Measurements from ENCODE around the gene TLE2. TPM values are rescaled to one million over a fixed set of nuclear protein-coding genes. Genes with fewer than 3 reads are reported as not detected.

Gene TLE2
- total and polyA plus RNA-seq, 2 of the 4 experiments (the other 2 are of a cell fraction) = under 0.01 to 0.41 TPM

DNA sequence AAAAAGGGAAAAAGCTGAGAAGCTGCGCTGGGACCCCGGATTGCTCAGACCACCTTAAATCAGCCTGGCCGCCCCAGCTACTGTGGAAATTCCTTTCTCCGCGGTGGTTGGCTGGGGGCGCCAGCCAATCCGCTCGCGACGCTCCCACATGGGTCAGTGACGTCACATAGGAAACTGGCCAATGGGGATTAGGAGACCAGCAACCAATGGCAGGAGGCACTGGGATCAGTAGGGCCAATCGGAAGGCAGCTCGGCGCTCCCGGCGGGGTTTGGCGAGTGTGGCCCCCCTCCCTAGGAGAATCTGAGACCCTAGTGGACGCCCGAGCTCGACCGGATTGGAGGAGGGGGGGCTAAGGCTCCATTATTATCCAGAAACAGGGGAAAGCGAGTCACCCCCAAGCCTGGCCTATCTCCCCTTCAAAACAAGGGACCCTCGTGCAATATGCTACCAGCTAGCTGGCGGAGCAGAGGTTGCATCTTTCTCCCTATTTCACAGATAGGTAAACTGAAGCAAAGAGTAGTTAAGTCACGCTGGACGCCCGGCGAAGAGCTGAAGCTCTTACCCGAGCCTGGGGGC lies 6.5 kb upstream of the TLE2 start:
- peak; percentile 30; the same call in 1 of the 2 replicates for TF ChIP-seq POLR2A (IDR thresholded peaks at IDR 0.05; ENCODE audit: low read depth, low read length)
- peak; percentile 78; the same call in 1 of the 2 replicates for TF ChIP-seq FOS (IDR thresholded peaks at IDR 0.05; ENCODE audit: low read depth, low read length)
- peak; percentile 56; the same call in 1 of the 2 replicates for TF ChIP-seq MAZ (IDR thresholded peaks at IDR 0.05; ENCODE audit: borderline replicate concordance, low read depth, low read length)
- no peak for TF ChIP-seq MXI1 (IDR thresholded peaks at IDR 0.05; ENCODE audit: borderline replicate concordance, low read depth, low read length)
- TF ChIP-seq, protein P1, sequence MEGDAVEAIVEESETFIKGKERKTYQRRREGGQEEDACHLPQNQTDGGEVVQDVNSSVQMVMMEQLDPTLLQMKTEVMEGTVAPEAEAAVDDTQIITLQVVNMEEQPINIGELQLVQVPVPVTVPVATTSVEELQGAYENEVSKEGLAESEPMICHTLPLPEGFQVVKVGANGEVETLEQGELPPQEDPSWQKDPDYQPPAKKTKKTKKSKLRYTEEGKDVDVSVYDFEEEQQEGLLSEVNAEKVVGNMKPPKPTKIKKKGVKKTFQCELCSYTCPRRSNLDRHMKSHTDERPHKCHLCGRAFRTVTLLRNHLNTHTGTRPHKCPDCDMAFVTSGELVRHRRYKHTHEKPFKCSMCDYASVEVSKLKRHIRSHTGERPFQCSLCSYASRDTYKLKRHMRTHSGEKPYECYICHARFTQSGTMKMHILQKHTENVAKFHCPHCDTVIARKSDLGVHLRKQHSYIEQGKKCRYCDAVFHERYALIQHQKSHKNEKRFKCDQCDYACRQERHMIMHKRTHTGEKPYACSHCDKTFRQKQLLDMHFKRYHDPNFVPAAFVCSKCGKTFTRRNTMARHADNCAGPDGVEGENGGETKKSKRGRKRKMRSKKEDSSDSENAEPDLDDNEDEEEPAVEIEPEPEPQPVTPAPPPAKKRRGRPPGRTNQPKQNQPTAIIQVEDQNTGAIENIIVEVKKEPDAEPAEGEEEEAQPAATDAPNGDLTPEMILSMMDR (conservative IDR thresholded peaks at IDR 0.05; ENCODE audit: low read depth, low read length) = no peak
- peak; percentile 98 for TF ChIP-seq RCOR1 (IDR thresholded peaks at IDR 0.05; ENCODE audit: insufficient replicate concordance, low read length)
- no peak for TF ChIP-seq ELK1 (IDR thresholded peaks at IDR 0.05; ENCODE audit: borderline replicate concordance, low read depth, low read length)
- no peak for TF ChIP-seq MAFK (IDR thresholded peaks at IDR 0.05; ENCODE audit: low read depth, low read length)
- peak; percentile 40; the same call in 1 of the 2 replicates for TF ChIP-seq RFX5 (IDR thresholded peaks at IDR 0.05; ENCODE audit: low read depth, low read length)
- TF ChIP-seq, protein P2, sequence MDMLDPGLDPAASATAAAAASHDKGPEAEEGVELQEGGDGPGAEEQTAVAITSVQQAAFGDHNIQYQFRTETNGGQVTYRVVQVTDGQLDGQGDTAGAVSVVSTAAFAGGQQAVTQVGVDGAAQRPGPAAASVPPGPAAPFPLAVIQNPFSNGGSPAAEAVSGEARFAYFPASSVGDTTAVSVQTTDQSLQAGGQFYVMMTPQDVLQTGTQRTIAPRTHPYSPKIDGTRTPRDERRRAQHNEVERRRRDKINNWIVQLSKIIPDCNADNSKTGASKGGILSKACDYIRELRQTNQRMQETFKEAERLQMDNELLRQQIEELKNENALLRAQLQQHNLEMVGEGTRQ (IDR thresholded peaks at IDR 0.05; ENCODE audit: low read depth, low read length) = peak; percentile 78
- Histone ChIP-seq H2AFZ (replicated peaks; ENCODE audit: low read length, poor library complexity) (peak overlapping the region; percentile 94), H3K4me1 (ENCODE audit: control insufficient read depth, insufficient read depth, low read length) (peaks cover 12% of the 10 kb centered on the region), H3K14ac (replicated peaks; ENCODE audit: low read depth, low read length) (peak overlapping the region; percentile 77), H3K36me3 (ENCODE audit: control insufficient read depth, insufficient read depth, low read length) (no peaks in the 10 kb centered on the region), H3K27ac (ENCODE audit: insufficient read depth, low read length) (peak overlapping the region; percentile 47), H2BK20ac (ENCODE audit: low read depth, low read length) (peak overlapping the region; percentile 6; the same call in 1 of the 2 replicates), H3K56ac (ENCODE audit: extremely low read depth, insufficient read depth, low read length) (peak overlapping the region; percentile 71; the same call in 1 of the 2 replicates), H2AK9ac (replicated peaks; ENCODE audit: low read depth, low read length, poor library complexity) (peak overlapping the region; percentile 91), H2BK5ac (ENCODE audit: low read depth, low read length, poor library complexity, severe bottlenecking) (peak overlapping the region; percentile 57), H3K9me1 (ENCODE audit: insufficient read depth, low read length) (no peaks in the 10 kb centered on the region), H3K4me3 (ENCODE audit: insufficient read depth, low read depth, low read length) (peak overlapping the region; percentile 50), H4K20me1 (ENCODE audit: insufficient read depth, low read length) (no peaks in the 10 kb centered on the region), H4K91ac (ENCODE audit: insufficient read depth, low read depth, low read length) (peak overlapping the region; percentile 64; the same call in 1 of the 2 replicates), H3K4ac (ENCODE audit: low read depth, low read length) (peak overlapping the region; percentile 83), H2AK5ac (ENCODE audit: low read depth, low read length) (peak overlapping the region; percentile 90; the same call in 1 of the 2 replicates), H3K18ac (ENCODE audit: low read depth, low read length) (peak overlapping the region; percentile 1), H3K79me1 (ENCODE audit: low read depth in 1 of 2, low read length in 2 of 2) (peaks cover 0 to 3% of the 10 kb centered on the region in 2 experiments; a peak in 1 of 4 replicates), H4K8ac (ENCODE audit: low read depth in 2 of 2, low read length in 2 of 2) (peak overlapping the region; percentile 76 to 95), H2BK120ac (ENCODE audit: low read depth, low read length) (peak overlapping the region; percentile 81; the same call in 1 of the 2 replicates), H3K4me2 (ENCODE audit: low read depth, low read length) (peak overlapping the region; percentile 82), H3K23ac (ENCODE audit: low read depth, low read length) (peak overlapping the region; percentile 65), H4K5ac (ENCODE audit: low read depth, low read length) (peak overlapping the region; percentile 40; the same call in 1 of the 2 replicates), H3K9ac (ENCODE audit: low read depth, low read length) (peak overlapping the region; percentile 37), H3K27me3 (ENCODE audit: control insufficient read depth, insufficient read depth, low read length) (peaks cover 7% of the 10 kb centered on the region), H3K9me3 (ENCODE audit: control insufficient read depth, insufficient read depth, low read length) (no peaks in the 10 kb centered on the region), H2BK15ac (ENCODE audit: low read depth, low read length) (peak overlapping the region; percentile 65; the same call in 1 of the 3 replicates)
- BruUV-seq (replicated peaks) = no TSS peak
- DNase-seq = peak; percentile 99
- ChIA-PET CTCF (interaction anchor here (0.8 to 1.1 kb wide), 2 partner anchors 31 to 85 kb away, joined by 3 read pairs; no protein-coding TSS in a partner anchor), POLR2A (ENCODE audit: unreplicated experiment) (interaction anchor here (1.0 kb wide), 1 partner anchor 60 kb away, joined by 3 read pairs; no protein-coding TSS in a partner anchor)
- 0% methylated on average over 17 of the region's 29 CpGs; no CpG with 5 or more reads in 1 of the 2 experiments for WGBS, 2 experiments (ENCODE audit: extremely low coverage in 2 of 2, insufficient read length in 1 of 2)
- in situ Hi-C loops (cut with MboI; ENCODE audit: low sequenced_read_pairs) = no loop called here
- dilution Hi-C loops (cut with HindIII; ENCODE audit: low sequenced_read_pairs, unreplicated experiment) = no loop called here
- ATAC-seq (ENCODE audit: low read depth) = peak; percentile 93
- intact Hi-C loops (cut with micrococcal nuclease) = loop anchor here (2.0 kb wide), 1 partner anchor 59 kb away; the partner anchor contains the start of gene TLE6
